GM12874 (cell line): Measurements from ENCODE around the gene NEU2.

ENCODE experiments used
- TF ChIP-seq, protein P1 (sequence below): IDR thresholded peaks from 2 replicates; pipeline ENCODE4 v1.5.1; 2011; ENCODE audit warnings: low read depth, mild to moderate bottlenecking, control low read depth, low read length, moderate library complexity; ENCODE audit not compliant: insufficient read depth

NEU2 gene

DNA sequence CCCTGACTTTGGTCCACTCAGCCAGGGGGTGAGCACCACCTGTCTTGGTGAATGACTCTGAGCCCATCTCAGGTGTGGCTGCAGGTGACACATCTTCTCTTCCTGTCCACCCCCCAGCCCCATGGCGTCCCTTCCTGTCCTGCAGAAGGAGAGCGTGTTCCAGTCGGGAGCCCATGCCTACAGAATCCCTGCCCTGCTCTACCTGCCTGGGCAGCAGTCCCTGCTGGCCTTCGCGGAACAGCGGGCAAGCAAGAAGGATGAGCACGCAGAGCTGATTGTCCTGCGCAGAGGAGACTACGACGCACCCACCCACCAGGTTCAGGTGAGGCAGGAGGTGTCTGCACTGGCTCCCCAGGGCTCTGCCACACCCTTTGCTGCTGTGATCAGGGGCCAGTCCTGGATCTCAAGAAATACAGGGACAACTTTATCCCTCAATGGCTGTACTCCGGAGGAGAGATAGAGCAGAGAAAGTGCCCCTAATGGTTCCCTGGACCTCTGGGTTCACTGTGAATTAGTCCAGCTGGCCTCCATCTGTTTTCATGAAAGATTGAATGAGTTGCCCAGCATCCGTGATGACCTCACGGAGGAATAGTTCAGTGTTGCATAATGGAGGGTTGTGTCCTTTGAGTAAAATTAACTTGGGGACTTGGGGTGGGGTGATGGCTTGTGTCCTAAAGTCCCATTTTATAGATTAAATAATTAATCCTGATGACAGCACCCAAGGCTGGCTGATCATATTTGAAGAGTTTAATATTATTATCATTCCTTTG, at the start of gene NEU2:
Gene NEU2 (plus strand): TSS at position 122 of the 770 bp plus-strand sequence. CDS start 0 bp downstream, at position 122.
- TF ChIP-seq, protein P1, sequence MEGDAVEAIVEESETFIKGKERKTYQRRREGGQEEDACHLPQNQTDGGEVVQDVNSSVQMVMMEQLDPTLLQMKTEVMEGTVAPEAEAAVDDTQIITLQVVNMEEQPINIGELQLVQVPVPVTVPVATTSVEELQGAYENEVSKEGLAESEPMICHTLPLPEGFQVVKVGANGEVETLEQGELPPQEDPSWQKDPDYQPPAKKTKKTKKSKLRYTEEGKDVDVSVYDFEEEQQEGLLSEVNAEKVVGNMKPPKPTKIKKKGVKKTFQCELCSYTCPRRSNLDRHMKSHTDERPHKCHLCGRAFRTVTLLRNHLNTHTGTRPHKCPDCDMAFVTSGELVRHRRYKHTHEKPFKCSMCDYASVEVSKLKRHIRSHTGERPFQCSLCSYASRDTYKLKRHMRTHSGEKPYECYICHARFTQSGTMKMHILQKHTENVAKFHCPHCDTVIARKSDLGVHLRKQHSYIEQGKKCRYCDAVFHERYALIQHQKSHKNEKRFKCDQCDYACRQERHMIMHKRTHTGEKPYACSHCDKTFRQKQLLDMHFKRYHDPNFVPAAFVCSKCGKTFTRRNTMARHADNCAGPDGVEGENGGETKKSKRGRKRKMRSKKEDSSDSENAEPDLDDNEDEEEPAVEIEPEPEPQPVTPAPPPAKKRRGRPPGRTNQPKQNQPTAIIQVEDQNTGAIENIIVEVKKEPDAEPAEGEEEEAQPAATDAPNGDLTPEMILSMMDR = no peak

DNA sequence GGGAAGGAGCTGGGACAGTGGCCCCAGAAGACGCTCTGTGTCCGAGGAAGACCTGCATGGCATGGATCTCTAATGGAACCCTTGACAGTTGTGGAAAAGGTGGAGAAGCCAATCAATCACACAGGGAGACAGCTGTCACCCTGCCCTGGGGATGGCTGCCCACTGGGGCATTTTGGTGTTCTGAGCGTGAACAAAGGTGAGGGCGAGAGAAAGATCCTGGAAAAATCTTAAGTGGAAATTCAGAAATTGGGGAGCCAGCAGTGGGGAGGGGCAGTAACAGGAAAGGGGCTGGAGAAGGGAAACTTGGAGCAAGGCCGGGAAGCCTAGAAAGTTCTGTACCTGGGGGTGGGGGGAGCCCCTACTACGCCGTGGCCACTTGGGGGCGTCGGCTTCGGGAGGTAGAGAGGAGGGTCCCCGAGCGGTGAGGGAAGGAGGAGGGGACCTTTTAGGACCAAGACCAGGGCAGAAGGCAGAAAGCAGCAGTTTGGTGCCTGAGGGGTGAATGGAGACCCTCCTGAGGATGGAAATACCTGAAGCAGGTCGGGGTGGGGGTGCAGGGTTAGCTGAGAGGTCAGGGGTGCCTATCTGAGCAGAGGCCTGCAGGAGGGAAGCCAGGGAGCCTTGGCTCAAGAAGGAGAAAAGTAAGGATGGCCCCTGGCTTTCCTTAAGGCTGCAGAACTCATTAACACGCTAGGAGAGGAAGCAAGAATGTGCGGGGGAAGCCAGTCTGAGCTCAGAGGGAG, 49.4 kb upstream of the NEU2 start:
- TF ChIP-seq, protein P1 = no peak

DNA sequence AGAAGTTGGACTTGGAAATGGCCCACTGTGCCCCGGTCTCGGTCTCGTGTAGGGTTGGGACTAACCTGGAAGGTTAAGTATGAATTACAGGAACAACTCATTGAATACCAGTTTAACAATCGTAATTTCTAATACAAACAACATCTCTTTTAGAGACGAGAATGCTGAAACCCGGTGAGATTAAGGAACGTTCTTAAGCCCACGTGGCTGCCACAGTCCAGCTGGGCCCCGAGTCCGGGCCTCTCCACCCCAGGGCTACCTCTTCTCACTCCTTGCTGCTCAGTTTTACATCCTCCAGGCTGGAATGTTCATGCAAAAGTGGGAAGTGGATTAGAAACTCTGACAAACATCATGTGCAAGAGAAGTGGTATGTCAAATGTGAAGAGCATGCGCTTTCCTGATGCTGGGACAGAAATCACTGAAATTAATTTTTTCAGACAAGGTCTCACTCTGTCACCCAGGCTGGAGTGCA, 48.8 kb upstream of the NEU2 start:
- TF ChIP-seq, protein P1 = no peak

DNA sequence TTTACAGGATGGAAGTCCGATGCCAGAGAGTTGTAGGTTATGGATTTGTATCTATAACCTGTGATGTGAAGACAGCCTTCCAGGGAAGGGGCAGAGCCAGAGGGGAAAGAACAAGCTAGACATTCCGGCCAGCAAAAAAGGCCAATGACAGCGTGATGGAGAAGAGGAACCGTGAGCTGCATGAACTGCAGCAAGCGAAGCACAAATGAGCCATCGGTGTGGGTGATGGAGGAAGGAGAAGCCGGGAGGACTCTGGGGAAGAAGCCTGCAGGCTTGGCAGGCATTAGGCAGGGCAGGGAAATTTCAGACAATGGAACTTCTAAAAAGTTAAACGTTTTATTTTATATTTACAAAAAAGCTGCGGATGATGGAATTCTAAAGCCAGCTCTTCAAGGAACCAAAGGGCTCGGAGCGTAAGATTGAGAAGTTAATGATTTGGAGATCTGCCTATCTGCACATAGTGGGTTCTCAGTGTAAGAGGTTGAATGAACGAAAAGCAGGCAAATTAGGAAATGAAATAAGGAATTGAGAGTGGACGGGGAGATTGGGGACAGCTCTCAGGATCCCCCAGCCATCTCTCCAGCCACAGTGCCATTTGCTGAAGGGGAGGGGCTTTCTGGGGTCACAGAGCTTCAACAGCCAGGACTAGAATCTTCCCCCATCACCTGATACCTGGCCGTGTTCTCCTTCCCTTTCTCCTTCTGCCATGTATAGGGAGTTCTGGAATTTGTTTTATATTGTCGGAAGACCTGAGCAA, 47.8 kb upstream of the NEU2 start:
- TF ChIP-seq, protein P1 = no peak

DNA sequence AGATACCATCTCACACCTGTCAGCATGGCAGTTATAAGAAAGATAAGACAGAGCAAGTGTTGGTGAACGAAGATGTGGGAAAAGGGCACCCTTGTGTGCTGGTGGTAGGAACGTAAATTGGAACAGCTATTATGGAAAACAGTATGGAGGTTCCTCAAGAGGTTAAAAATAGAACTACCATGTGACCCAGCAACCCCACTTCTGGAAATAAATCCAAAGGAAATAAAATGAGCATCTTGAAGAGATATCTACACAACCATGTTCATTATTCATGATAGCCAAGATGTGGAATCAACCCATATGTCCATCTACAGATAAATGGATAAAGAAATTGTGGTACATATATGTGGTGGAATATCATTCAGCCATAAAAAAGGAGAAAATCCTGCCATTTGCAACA, 46.3 kb upstream of the NEU2 start:
- TF ChIP-seq, protein P1 = no peak

DNA sequence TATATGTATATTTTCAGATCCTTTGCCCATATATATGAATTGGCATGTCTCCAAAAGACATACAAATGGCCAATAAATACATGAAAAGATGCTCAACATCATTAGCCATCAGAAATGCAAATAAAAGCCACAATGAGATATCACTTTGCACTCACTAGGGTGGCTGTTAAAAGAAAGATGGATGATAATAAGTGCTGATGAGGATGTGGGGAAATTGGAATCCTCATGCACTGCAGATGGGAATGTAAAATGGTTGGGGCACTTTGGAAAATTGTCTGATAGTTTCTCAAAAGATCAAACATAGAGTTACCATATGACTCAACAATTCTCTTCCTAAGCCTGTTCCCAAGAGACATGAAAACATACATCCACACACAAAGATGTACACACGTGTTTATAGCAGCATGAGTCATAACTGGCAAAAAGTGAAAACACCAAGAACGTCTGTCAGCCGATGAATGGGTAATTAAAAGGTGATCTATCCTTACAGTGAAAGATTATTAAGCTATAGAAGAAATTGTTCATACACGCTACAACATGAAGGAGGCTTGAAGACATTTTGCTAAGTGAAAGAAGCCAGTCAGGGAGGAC, 39.1 kb upstream of the NEU2 start:
- TF ChIP-seq, protein P1 = no peak

DNA sequence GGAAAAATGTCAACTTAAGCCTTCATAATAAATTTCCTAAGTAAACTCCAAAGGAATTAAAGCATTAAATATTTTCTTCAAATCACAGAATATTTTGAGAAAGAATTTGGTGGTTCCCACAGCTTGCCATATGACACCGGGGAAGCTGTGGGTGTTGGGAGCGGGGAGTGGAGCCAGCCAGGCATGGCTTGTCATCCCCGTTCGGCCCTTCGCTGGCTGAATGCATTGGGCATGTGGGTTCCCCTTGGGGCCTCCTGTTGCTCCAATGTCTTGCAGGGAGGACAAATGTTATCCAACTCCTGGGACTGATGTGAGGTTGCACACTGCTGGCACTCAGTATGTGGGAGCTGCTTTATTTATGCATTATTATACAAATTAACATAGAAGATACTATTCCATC, 38.0 kb upstream of the NEU2 start:
- TF ChIP-seq, protein P1 = no peak
